Panc1 (cell line): ENCODE data around the gene SSBP3. TPM values are rescaled to one million over a fixed set of nuclear protein-coding genes. Genes with fewer than 3 reads are reported as not detected.

Experiments
- ATAC-seq: fragments of 200-7000 bp; cut with Tn5 transposase; 2 replicates; pipeline ENCODE4 v1.9.1; 2020; ENCODE audit warnings: mild to moderate bottlenecking, moderate library complexity
- BruUV-seq: library from RNA; stranded (reverse); fragments of 400-500 nt; replicated peaks from 2 replicates; lab custom pipeline; 2021; lab: Mats Ljungman, UMichigan
- CTCF ChIA-PET: fragments of 300-600 bp; sonication (Branson Sonifier 250); formaldehyde crosslinking; loops from one replicate; lab custom pipeline; 2022; ENCODE audit warnings: antibody characterized with exemption; lab: Charles Lee
- POLR2A ChIA-PET: fragments of 300-600 bp; sonication (Branson Sonifier 250); formaldehyde crosslinking; loops from one replicate; lab custom pipeline; 2022; ENCODE audit warnings: antibody characterized with exemption; lab: Charles Lee
- DNase-seq: peaks from one replicate; pipeline ENCODE4 v3.0.0-alpha.2; 2010; ENCODE audit warnings: low read depth, low spot score
- H3K27ac ChIP-seq: 2 replicates; pipeline ENCODE4 v1.5.1; 2011; ENCODE audit warnings: mild to moderate bottlenecking, low read length, inconsistent platforms
- H3K27me3 ChIP-seq: fragments of 200-500 bp; sonication (Bioruptor generic); 2 replicates; pipeline ENCODE4 v1.6.0; 2014; ENCODE audit warnings: low read length, inconsistent platforms; ENCODE audit not compliant: control insufficient read depth, insufficient read depth
- H3K36me3 ChIP-seq: fragments of 200-500 bp; sonication (Bioruptor generic); 2 replicates; pipeline ENCODE4 v1.5.1; 2014; ENCODE audit warnings: inconsistent platforms, mild to moderate bottlenecking, low read length, moderate library complexity; ENCODE audit not compliant: control insufficient read depth, insufficient read depth
- H3K4me1 ChIP-seq: 2 replicates; pipeline ENCODE4 v1.5.1; 2011; ENCODE audit warnings: inconsistent platforms, mild to moderate bottlenecking, low read length, moderate library complexity; ENCODE audit not compliant: control insufficient read depth, insufficient read depth
- H3K4me3 ChIP-seq, 2 experiments: 2 replicates each; pipeline ENCODE4 v1.5.1; 2011 to 2012; ENCODE audit warnings: low read depth in 2 of 2, low read length in 2 of 2, mild to moderate bottlenecking in 2 of 2, inconsistent platforms in 1 of 2, moderate library complexity in 1 of 2
- H3K9me3 ChIP-seq: fragments of 200-500 bp; sonication (Bioruptor generic); 2 replicates; pipeline ENCODE4 v1.5.1; 2014; ENCODE audit warnings: low read depth, mild to moderate bottlenecking, inconsistent platforms, low read length, moderate library complexity; ENCODE audit not compliant: control insufficient read depth, insufficient read depth
- POLR2AphosphoS5 ChIP-seq: IDR thresholded peaks from 2 replicates; pipeline ENCODE4 v1.6.1; 2012; ENCODE audit warnings: mild to moderate bottlenecking, low read depth, low read length, moderate library complexity
- REST ChIP-seq, 2 experiments: IDR thresholded peaks; 2 replicates each; pipeline ENCODE4 v1.6.1; 2011 to 2012; ENCODE audit warnings: low read depth in 2 of 2, control low read depth in 1 of 2, low read length in 1 of 2, mild to moderate bottlenecking in 1 of 2, moderate library complexity in 1 of 2; ENCODE audit not compliant: insufficient read depth in 1 of 2
- SIN3A ChIP-seq: IDR thresholded peaks from 2 replicates; pipeline ENCODE4 v1.6.1; 2012; ENCODE audit warnings: low read depth, mild to moderate bottlenecking, low read length, moderate library complexity, borderline replicate concordance; ENCODE audit not compliant: insufficient read depth
- TCF7L2 ChIP-seq: IDR thresholded peaks from 2 replicates; pipeline ENCODE4 v1.6.1; 2011; ENCODE audit warnings: mild to moderate bottlenecking, low read depth, low read length, inconsistent platforms
- in situ Hi-C: cut with HindIII; loops from 2 replicates; pipeline ENCODE4 v1.10.0; 2016; ENCODE audit warnings: low sequenced_read_pairs, low pct_unique_long_range_greater_than_20kb
- intact Hi-C: fragments of 100-400 bp; cut with micrococcal nuclease; formaldehyde crosslinking; loops from one replicate; pipeline ENCODE4 v1.10.0; 2022; ENCODE audit not compliant: unreplicated experiment
- total RNA-seq: library from RNA; stranded (reverse); gene quantifications from one replicate; pipeline ENCODE4 v1.2.1, GENCODE V29; 2021; ENCODE audit not compliant: unreplicated experiment
- TF ChIP-seq, protein P1 (sequence below): fragments of 450-650 bp; IDR thresholded peaks from 2 replicates; pipeline ENCODE4 v1.5.1; 2017; ENCODE audit warnings: mild to moderate bottlenecking

Gene SSBP3
- total RNA-seq, 1 experiment from 2014 or later = 22.5 TPM

- BruUV-seq = no TSS peak
- Histone ChIP-seq H3K36me3 (no peaks in the 10 kb centered on the region), H3K4me3 (no peak overlapping the region), H3K4me1 (peaks cover 6% of the 10 kb centered on the region), H3K27me3 (no peaks in the 10 kb centered on the region; the same call in 1 of the 2 replicates), H3K9me3 (no peaks in the 10 kb centered on the region), H3K27ac (no peak overlapping the region)
- CTCF ChIA-PET = no interaction called here
- no peak for DNase-seq
- intact Hi-C loops (no loop called here), in situ Hi-C loops (no loop called here)
- POLR2A ChIA-PET = no interaction called here
- ATAC-seq = no peak
- TF ChIP-seq TCF7L2 = no peak
- TF ChIP-seq SIN3A = no peak
- TF ChIP-seq, protein P1, sequence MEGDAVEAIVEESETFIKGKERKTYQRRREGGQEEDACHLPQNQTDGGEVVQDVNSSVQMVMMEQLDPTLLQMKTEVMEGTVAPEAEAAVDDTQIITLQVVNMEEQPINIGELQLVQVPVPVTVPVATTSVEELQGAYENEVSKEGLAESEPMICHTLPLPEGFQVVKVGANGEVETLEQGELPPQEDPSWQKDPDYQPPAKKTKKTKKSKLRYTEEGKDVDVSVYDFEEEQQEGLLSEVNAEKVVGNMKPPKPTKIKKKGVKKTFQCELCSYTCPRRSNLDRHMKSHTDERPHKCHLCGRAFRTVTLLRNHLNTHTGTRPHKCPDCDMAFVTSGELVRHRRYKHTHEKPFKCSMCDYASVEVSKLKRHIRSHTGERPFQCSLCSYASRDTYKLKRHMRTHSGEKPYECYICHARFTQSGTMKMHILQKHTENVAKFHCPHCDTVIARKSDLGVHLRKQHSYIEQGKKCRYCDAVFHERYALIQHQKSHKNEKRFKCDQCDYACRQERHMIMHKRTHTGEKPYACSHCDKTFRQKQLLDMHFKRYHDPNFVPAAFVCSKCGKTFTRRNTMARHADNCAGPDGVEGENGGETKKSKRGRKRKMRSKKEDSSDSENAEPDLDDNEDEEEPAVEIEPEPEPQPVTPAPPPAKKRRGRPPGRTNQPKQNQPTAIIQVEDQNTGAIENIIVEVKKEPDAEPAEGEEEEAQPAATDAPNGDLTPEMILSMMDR = no peak
- no peak for TF ChIP-seq REST (IDR thresholded peaks at IDR 0.05; ENCODE audit: insufficient read depth in 1 of 2, low read depth in 2 of 2, low read length in 1 of 2)
- no peak for TF ChIP-seq POLR2AphosphoS5
Measured at GRCh38 chr1:54413295-54413694, 7.1 kb upstream of the SSBP3 start.

GRCh38 chr1:54410359-54410758 lies 4.2 kb upstream of the SSBP3 start:
- CTCF ChIA-PET = no interaction called here
- DNase-seq = no peak
- POLR2A ChIA-PET = no interaction called here
- Histone ChIP-seq H3K9me3 (no peaks in the 10 kb centered on the region), H3K4me3 (no peak overlapping the region), H3K4me1 (peaks cover 14% of the 10 kb centered on the region), H3K36me3 (no peaks in the 10 kb centered on the region), H3K27ac (no peak overlapping the region), H3K27me3 (no peaks in the 10 kb centered on the region)
- no peak for ATAC-seq
- BruUV-seq = no TSS peak
- TF ChIP-seq REST (IDR thresholded peaks at IDR 0.05; ENCODE audit: insufficient read depth in 1 of 2, low read depth in 2 of 2, low read length in 1 of 2) (no peak), TCF7L2 (no peak), POLR2AphosphoS5 (no peak), SIN3A (no peak)
- TF ChIP-seq, protein P1 = no peak
- in situ Hi-C loops (no loop called here), intact Hi-C loops (no loop called here)
